Stimulated activated naive CD8-positive, alpha-beta T cell treated with anti-CD3 and anti-CD28 coated beads, Interleukin-15, Interleukin-2, amounts not matched to agents 100 U/mL and 50 U/mL, for 24 hours (primary cell): Measurements from ENCODE around the gene IFIT1B.
A peak's percentile ranks its signal among the peaks of the same experiment; 100 is the strongest.
"Not testable (repeated sequence)": the region's sequence is repeated elsewhere in the genome, so short reads cannot be mapped to it uniquely, and the experiment has no call there.

Experiments used
- ATAC-seq: fragments of 150-1000 bp; cut with Tn5 transposase; one replicate; pipeline ENCODE4 v1.10.0; 2021
- DNase-seq: peaks from one replicate; pipeline ENCODE4 v3.0.0; 2021

The IFIT1B gene, protein sequence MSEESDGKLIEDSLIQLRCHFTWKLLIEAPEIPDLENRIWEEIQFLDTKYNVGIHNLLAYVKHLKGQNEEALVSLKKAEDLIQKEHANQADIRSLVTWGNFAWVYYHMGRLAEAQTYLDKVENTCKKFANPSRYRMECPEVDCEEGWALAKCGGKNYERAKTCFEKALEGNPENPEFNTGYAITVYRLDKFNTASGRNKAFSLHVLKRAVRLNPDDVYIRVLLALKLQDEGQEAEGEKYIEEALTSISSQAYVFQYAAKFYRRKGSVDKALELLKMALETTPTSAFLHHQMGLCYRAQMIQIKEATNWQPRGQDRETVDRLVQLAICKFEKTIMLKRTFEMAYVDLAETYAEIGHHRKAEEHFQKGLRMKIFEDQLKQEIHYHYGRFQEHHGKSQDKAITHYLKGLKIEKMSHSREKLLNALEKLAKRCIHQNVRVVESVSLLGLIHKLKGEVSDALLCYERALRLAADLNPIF

DNA sequence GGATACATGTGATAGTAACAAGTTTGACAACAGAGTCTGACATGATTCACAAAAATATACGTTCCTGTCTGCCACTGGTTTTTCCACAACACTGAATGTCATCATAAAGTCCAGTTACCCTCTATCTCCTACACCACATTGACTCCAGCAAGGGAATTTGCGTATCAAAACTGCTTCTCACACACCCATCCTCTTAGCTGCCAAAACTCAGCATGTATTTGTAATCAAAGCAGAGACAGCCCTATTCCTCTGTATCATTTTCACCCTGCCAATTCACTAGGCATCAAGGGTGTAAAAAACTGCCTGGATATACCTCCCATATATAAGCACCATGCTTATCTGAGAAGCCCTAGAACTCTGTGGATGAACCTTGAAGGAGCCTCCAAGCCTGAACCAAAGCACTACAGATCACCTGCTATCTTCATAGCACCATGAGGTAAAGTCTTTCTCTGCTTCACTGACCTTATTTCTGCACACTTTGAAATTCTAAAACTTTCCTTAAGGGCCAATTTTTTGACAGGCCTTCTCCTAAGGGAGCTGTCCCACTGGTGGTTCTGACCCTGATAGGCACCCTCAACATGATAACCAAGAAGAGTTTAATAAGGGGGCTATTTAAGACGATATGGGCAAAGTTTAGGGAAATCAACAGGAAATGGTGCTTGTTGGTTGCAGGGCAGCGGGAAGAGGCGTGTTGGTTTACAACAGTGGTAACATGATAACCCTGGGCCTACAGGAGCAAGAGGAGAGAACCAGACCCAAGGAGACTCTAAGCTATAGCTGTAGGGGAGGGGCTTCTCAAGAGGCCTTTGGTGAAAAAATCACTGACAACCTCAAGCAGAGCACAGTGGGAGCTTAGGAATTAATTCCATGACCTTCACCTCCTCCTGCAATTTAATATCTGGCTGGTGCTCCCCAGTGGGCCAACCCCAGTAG is at the start of gene IFIT1B:
Gene IFIT1B (plus strand): TSS at position 352 of the 933 bp plus-strand sequence. CDS start 80 bp downstream, at position 432.
- ATAC-seq: no peak
- no peak for DNase-seq

DNA sequence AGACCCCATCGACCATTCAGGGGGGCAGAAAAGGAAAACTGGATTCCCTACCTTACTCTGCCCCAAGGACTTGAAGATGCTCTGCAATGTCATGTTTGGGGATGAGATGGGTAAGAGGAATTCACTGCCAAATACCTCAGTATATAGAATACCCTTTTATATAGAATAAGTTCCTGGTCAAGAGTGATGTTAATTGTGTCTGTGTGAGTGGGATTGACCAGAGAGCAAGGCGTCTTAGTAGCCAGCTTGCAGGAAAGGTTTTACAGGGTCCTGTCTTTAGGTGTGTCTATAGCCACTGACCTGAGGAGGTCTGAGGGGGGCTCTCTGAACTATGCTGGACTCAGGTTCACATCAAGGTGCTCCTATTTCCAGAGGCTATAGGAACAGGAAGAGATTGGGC is 48.7 kb upstream of the IFIT1B start:
- ATAC-seq (no peak), DNase-seq (no peak)

DNA sequence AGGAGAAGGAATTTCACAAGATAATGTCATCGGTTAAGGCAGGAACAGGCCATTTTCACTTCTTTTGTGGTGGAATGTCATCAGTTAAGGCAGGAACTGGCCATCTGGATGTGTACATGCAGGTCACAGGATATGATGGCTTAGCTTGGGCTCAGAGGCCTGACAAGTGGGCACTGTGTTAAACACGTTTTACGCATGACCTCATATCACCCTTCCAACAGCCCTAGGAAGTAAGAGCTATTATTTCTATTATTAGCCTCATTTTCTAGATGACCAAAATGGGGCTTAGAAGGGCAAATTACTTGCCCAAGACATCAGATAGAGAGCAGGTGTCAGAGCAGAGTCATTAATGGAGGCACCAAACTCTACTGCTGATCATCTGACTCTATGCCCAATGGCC is 47.8 kb upstream of the IFIT1B start:
- ATAC-seq, DNase-seq: not testable (repeated sequence)

DNA sequence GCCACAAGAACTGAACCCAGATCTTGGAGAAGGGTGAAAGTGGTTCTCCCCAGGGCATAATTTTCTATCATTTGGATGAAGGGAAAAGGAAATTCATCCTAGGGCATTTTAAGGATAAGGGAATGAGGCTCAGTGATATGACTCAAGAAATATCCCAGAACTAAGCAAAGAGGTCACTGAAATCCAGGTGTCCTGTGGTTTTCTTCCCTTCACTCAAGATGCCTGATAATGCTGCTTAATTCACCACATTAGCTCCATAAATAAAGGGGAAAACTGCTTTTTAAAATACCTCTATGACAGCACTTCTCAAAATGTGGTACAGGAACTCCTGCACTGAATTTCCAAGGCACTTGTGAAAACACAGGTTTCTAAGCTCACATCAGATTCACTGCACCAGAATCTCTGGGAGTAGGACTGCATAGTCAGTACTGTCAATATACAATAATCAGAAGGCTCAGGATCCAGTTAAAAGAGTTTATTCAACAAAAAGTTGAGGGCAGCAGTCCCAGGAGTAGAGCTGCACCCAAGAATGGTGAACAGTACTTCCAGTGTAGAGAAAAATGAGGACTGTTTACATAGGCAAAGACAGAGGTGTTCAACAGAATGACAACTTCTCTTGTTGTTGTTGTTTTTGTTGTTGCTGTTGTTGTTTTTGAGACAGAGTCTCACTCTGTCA is 47.2 kb upstream of the IFIT1B start:
- DNase-seq (no peak), ATAC-seq (no peak)

DNA sequence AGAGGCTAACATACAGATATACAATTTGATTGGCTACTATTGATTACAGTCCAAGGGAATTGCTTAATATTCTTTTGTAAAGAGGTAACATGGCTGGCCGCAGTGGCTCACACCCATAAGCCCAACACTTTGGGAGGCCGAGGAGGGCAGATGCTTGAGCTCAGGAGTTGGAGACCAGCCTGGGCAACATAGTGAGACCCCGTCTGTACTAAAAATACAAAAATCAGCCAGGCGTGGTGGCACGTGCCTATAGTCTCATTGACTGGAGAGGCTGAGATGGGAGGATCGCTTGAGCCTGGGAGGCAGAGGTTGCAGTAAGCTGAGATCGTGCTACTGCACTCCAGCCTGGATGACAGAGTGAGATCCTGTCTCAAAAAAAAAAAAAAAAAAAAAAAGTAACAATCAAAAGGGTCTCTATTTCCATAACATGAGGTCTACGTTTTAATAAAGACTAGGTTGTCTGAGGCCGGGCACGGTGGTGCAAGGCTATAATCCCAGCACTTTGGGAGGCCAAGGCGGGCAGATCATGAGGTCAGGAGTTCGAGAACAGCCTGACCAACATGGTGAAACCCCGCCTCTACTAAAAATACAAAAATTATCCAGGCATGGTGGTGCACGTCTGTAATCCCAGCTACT is 46.3 kb upstream of the IFIT1B start:
- not testable (repeated sequence) for DNase-seq, ATAC-seq

DNA sequence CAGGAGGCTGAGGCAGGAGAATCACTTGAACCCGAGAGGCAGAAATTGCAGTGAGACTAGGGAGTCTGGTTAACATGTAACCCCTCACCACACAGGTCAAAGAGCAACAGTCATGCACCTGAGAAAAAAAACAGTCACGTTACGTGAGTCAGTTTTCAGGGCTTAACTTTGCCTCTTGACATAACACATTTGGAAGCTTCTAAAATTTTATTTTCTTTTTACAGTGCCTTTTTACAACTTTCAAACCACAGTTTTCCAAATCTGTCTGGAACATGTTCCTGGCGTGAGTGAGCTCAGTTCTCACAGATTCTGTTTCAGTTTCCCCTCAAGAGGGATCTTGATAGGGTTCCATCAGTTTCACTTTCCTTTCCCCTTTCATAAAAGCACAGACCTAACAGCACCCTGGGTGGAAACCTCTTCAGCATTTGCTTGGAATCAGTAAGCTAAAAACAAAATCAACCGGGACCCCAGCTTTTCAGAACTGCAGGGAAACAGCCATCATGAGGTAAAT is 45.7 kb upstream of the IFIT1B start:
- DNase-seq: peak; percentile 20
- ATAC-seq: peak; percentile 44

DNA sequence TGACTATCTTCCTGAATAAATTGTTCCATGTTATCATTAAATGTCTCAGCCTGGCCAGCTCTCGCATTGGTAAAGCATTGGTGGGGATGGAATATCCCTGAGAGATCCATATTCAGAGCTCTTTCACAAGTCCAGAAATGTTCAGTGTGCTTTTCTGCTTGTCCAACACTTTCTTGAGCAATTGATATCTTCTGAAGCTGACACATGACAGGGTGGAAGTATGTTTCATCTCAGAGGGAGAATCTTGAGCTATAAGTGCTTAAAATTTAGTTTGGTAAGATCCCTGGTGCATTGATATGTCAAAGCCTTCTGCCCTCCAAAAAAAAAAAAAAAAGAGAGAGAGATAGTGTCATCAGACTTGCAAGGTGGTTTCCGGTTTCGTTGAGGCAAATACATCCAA is 42.6 kb upstream of the IFIT1B start:
- ATAC-seq (no peak), DNase-seq (no peak)

DNA sequence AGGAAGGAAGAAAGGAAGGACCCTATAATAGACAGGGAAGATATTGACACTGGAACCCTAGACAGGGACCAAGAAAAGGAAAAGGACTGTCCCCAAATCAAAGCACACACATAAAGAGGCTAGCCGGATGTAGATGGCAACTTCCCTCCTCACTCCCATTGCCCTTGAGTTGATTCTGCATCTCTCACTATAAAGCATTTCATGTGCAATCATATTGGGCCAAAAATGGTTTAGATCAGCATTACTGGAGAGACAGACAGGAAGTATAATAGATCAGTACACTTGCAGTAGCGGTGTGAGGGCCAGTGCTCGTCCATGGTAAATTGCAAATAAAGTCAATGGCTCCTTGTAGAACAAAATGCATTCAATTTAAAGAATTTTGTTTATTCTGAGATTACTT is 41.6 kb upstream of the IFIT1B start:
- ATAC-seq (no peak), DNase-seq (no peak)

DNA sequence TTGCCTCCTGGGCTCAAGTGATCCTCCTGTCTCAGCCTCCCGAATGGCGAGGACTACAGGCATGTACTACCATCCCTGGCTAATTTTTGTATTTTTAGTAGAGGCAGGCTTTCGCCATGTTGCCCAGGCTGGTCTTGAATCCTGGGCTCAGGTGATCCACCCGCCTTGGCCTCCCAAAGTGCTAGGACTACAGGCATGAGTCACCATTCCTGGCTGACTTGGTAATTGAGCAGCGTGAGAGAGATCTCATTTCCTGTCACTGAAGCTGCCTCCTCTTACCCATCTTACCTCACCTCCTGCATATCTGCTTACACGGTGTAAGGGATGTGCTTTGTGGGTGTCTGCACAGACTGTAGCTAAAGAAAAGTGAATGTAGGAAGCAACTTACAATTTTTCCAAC is 40.4 kb upstream of the IFIT1B start:
- peak; percentile 27 for DNase-seq
- peak; percentile 51 for ATAC-seq

DNA sequence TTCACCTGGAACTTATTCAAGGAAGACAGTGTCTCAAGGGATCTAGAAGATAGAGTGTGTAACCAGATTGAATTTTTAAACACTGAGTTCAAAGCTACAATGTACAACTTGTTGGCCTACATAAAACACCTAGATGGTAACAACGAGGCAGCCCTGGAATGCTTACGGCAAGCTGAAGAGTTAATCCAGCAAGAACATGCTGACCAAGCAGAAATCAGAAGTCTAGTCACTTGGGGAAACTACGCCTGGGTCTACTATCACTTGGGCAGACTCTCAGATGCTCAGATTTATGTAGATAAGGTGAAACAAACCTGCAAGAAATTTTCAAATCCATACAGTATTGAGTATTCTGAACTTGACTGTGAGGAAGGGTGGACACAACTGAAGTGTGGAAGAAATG is 39.1 kb upstream of the IFIT1B start:
- ATAC-seq: no peak

DNA sequence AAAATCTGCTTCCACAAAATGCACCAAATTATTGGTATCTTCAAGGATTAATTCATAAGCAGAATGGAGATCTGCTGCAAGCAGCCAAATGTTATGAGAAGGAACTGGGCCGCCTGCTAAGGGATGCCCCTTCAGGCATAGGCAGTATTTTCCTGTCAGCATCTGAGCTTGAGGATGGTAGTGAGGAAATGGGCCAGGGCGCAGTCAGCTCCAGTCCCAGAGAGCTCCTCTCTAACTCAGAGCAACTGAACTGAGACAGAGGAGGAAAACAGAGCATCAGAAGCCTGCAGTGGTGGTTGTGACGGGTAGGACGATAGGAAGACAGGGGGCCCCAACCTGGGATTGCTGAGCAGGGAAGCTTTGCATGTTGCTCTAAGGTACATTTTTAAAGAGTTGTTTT is 38.0 kb upstream of the IFIT1B start:
- DNase-seq: no peak

More for the DNA sequence above, 39.1 kb upstream of the IFIT1B start:
- DNase-seq: no peak

DNA sequence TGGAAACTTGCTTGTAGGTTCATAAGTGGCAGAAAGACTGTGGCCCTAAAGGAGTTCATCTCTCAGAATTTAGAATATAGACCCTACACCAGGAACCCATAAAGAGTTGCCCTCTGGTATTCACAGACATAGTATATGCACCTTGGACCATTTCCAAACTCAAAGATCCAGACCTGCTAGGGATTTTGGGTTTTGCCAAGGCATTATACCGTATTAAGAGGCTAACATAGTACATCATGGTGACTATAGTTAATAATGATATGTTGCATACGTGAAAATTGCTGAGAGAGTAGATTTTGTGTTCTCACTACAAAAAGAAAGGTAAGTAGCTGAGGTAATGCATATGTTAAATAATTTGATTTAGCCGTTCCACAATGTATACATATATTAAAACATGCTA is 36.2 kb upstream of the IFIT1B start:
- no peak for DNase-seq
- ATAC-seq: no peak

More for the DNA sequence above, 38.0 kb upstream of the IFIT1B start:
- no peak for ATAC-seq

DNA sequence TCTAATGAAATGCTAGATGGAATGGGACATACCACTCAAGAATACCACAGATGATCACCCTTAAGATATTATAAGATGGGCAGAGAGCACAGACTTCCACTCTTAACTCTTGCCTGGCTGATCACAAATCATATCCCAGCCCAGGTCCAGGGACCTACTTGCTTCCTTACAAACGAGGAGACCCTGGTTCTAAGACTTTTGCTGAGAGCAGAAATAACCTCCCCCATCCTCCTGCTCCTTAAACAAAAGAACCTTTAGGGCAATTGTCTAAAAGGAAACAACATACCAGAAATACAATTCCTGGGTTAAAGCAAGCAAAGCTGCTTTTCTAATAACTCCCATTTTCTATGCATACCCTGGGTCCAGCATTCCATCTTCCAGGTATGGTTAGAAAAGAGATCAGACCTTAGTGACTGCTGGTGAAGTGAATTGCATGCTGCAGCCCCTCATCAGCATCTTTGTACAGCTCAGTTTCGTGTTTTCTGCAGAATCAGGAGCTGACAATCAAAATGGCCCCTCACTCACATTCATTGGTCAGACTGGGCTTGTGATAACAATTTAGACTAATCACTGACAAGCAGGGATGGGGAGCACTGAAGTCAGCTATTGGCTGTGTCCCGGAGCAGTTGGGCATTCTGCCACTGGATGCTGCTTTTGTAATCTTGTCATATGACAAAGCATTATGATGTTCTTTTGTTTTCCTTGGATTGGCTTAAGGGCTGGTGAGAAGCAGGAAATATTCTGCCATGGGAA is 35.5 kb upstream of the IFIT1B start:
- no peak for ATAC-seq
- no peak for DNase-seq

DNA sequence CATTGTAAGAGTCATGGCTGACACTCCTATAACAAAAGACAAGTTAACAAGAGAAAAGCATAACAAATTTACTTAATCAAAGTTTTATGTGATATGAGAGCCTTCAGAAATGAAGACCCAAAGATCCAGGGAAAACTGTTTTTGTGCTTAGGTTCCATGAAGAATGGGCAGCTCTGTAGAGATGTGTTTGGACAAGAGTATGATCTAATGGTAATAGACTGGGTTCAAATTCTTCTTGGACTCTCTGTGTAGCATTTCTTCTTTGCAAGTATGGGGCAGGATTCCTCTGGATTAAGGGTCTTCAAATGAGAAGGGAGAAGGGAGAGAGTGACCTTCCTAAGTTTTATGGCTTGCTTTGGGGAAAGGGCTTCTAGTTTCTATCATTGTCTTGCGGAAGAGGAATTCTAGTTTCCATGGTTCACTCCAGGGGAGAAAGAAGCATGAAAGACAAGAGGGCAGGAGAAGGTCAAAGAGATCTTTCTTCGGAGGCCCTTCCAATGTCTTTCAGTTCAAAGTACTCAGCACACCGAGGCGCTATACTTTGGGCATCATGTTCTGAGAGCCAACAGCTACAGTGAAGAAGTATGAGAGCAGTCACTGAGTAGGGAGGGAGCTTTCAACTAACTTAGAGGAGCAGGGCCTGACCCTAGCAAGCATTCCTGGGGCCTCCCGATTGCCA is 34.6 kb upstream of the IFIT1B start:
- DNase-seq (no peak), ATAC-seq (no peak)

DNA sequence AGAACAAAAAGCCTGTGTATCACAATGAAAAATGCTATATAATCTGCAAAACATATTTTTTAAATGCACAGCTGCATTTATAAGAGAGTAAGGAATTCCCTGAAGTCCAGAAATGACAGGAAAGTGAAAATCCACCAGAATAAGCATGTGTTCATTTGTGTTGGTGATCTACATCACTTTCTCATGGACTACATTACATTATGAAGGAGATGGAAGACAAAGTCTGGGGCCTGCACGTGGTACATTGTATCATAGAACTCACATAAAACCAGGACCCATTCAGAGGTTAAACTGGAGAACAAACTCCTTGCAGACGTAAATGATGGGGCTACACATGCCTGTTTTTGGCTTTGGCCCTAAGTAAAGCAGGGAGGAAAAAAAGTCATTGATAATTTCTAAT is 33.7 kb upstream of the IFIT1B start:
- DNase-seq (no peak), ATAC-seq (no peak)

DNA sequence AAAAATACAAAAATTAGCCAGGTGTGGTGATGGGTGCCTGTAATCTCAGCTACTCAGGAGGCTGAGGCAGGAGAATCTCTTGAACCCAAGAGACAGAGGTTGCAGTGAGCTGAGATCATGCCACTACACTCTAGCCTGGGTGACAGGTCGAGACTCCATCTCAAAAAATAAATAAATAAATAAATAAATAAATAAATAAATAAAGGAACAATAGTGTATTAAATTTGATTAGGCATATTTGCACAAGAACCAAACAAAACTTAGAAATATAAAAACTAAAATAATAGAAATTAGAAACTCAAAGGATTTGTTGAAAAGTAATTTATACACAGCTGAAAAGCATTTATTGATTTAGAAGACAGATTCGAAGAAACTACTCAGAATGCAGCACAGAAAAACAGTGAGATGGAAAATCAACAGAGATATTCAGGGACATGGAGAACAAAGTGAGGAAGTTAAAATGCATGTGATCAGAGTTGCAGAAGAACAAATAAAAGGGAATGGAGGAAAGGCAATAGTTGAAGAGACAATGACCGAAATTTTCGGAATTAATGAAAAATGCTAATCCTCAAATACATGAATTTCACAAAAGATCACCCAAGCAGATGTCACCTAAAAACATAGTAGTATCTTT is 32.4 kb upstream of the IFIT1B start:
- no peak for DNase-seq
- ATAC-seq: no peak

DNA sequence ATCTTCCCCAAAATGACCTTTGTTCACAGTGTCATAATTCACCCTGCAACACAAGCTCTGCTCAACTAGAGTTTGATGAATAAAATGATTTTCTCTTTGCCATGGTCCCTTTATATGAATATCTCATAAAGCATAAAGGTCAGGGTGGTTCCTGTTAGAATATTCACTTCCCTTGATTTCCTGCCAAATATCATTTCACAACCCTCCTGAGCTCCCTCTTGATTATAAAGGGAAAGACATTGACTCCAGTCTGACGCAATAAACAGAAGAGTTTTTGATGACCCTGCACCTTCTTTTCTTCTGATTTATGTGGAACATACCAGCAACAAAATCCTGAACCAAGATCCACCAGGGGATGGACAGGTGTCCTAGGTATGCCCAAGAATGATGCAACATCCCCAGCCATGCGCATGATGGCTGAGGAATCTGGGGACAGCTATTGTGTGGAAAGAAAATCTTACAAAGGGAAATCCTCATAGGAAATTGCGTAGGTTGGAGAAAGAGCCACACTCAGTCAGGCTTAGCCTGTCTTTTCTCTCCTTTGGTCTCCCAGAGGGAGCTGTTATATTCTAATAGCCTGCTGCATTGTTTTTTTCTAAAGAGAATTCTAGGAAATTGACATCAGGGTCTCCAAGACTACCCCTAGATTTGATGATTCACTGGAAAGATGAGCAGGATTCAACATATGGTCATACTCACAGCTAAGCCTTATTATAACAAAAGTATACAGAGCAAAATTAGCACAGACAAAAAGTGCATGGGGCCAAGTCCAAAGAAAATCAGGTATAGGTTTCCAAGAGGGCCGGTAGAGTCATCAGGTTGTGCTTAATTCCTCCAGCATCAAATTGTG is 31.2 kb upstream of the IFIT1B start:
- DNase-seq (no peak), ATAC-seq (peak; percentile 31)

DNA sequence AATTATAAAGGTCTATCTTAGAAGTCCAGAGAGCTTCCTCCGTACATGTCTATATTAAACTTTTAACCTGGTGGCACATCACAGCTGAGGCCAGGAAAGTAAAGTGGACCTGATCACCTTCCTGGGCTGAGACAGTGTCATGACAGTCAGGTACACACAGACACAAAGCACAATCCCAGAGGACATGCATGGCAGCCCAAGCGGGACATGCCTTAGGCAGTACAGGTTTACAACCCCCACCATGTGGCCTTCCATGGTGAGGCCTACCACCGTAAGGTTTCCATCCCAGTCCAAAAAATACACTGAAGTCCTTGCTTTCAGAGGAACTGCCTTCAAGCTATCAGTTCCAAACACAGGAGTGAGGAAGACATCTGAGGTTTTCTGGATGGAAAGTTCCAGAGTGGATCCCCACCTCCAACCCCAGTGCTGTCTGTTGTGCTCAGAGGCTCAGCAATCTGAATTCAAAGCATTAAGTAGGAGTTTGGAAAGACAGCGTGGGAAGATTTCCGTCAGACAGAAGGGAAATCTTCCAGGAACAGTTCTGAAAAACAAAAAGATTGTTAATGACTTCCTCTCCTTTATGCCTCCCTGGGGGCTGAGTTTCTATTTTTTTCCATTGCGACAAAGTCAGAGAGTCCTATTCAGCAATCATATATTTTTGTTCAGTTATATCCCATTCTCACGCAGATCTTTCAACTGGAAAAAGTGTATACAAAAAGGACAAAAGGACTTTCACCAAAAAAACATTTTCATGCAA is 30.0 kb upstream of the IFIT1B start:
- no peak for DNase-seq
- no peak for ATAC-seq
